H9 (cell line): Measurements from ENCODE around the gene FBLN1. TPM values are rescaled to one million over a fixed set of nuclear protein-coding genes. Genes with fewer than 3 reads are reported as not detected.

ENCODE experiments used
- DNase-seq: peaks from one replicate; pipeline ENCODE4 v3.0.0-alpha.2; 2017
- H2AFZ ChIP-seq: one replicate; pipeline ENCODE4 v1.6.1; 2013; ENCODE audit warnings: mild to moderate bottlenecking, low read length, control low read depth, moderate library complexity
- H2AK5ac ChIP-seq: 2 replicates; pipeline ENCODE4 v1.6.1; 2013; ENCODE audit warnings: low read length, control low read depth, mixed read lengths; ENCODE audit not compliant: insufficient read length
- H2BK120ac ChIP-seq: one replicate; pipeline ENCODE4 v1.6.1; 2013; ENCODE audit warnings: low read depth, mild to moderate bottlenecking, low read length, control low read depth, inconsistent platforms; ENCODE audit not compliant: poor library complexity, severe bottlenecking
- H2BK12ac ChIP-seq: 2 replicates; pipeline ENCODE4 v1.6.1; 2013; ENCODE audit warnings: low read length, control low read depth, mixed read lengths, low read depth; ENCODE audit not compliant: insufficient read length
- H2BK15ac ChIP-seq: 2 replicates; pipeline ENCODE4 v1.6.1; 2013; ENCODE audit warnings: low read depth, low read length, control low read depth
- H2BK20ac ChIP-seq: one replicate; pipeline ENCODE4 v1.6.1; 2013; ENCODE audit warnings: low read depth, mild to moderate bottlenecking, low read length, control low read depth, inconsistent platforms; ENCODE audit not compliant: poor library complexity, severe bottlenecking
- H2BK5ac ChIP-seq: 2 replicates; pipeline ENCODE4 v1.6.1; 2013; ENCODE audit warnings: low read length, control low read depth, mixed read lengths; ENCODE audit not compliant: insufficient read length
- H3K14ac ChIP-seq: 2 replicates; pipeline ENCODE4 v1.6.1; 2013; ENCODE audit warnings: low read length, control low read depth; ENCODE audit not compliant: insufficient read depth
- H3K18ac ChIP-seq: 2 replicates; pipeline ENCODE4 v1.6.1; 2013; ENCODE audit warnings: low read depth, mild to moderate bottlenecking, mixed read lengths, low read length, control low read depth; ENCODE audit not compliant: insufficient read length
- H3K23ac ChIP-seq: 2 replicates; pipeline ENCODE4 v1.6.1; 2013; ENCODE audit warnings: low read length, control low read depth, mixed read lengths, low read depth; ENCODE audit not compliant: insufficient read length
- H3K23me2 ChIP-seq: 2 replicates; pipeline ENCODE4 v1.6.1; 2013; ENCODE audit warnings: low read depth, mild to moderate bottlenecking, mixed read lengths, low read length, control low read depth; ENCODE audit not compliant: insufficient read length, poor library complexity, severe bottlenecking
- H3K27ac ChIP-seq: 2 replicates; pipeline ENCODE4 v1.5.1; 2013; ENCODE audit warnings: low read length, control low read depth, mixed read lengths, low read depth; ENCODE audit not compliant: insufficient read length
- H3K27me3 ChIP-seq: 2 replicates; pipeline ENCODE4 v1.6.1; 2013; ENCODE audit warnings: low read length, control low read depth, inconsistent platforms; ENCODE audit not compliant: insufficient read depth
- H3K4ac ChIP-seq: 2 replicates; pipeline ENCODE4 v1.6.1; 2013; ENCODE audit warnings: low read depth, mild to moderate bottlenecking, control low read depth, inconsistent platforms, low read length, moderate library complexity
- H3K4me1 ChIP-seq: 2 replicates; pipeline ENCODE4 v1.6.1; 2013; ENCODE audit warnings: low read length, control low read depth, inconsistent platforms; ENCODE audit not compliant: insufficient read depth
- H3K4me2 ChIP-seq: 2 replicates; pipeline ENCODE4 v1.6.1; 2013; ENCODE audit warnings: low read length, control low read depth, mixed read lengths; ENCODE audit not compliant: insufficient read length, insufficient read depth
- H3K56ac ChIP-seq: 2 replicates; pipeline ENCODE4 v1.6.1; 2013; ENCODE audit warnings: low read depth, mild to moderate bottlenecking, mixed read lengths, low read length, control low read depth; ENCODE audit not compliant: insufficient read length
- H3K79me1 ChIP-seq: 2 replicates; pipeline ENCODE4 v1.6.1; 2013; ENCODE audit warnings: low read depth, mild to moderate bottlenecking, moderate library complexity, low read length, control low read depth, inconsistent platforms; ENCODE audit not compliant: insufficient read depth, poor library complexity, severe bottlenecking
- H3K79me2 ChIP-seq: 2 replicates; pipeline ENCODE4 v1.6.1; 2013; ENCODE audit warnings: low read length, control low read depth, inconsistent platforms; ENCODE audit not compliant: insufficient read depth
- H3K9ac ChIP-seq: 2 replicates; pipeline ENCODE4 v1.6.1; 2013; ENCODE audit warnings: low read length, control low read depth, mixed read lengths; ENCODE audit not compliant: insufficient read length; ENCODE audit errors: extremely low read depth
- H3K9me3 ChIP-seq: one replicate; pipeline ENCODE4 v1.6.1; 2013; ENCODE audit warnings: low read depth, low read length, inconsistent platforms; ENCODE audit not compliant: control insufficient read depth
- H3T11ph ChIP-seq: one replicate; pipeline ENCODE4 v1.6.1; 2013; ENCODE audit warnings: mild to moderate bottlenecking, low read length, control low read depth, inconsistent platforms
- H4K20me1 ChIP-seq: one replicate; pipeline ENCODE4 v1.6.1; 2013; ENCODE audit not compliant: control insufficient read depth, insufficient read length, insufficient read depth
- H4K5ac ChIP-seq: 2 replicates; pipeline ENCODE4 v1.6.1; 2013; ENCODE audit warnings: low read depth, mild to moderate bottlenecking, mixed read lengths, low read length, control low read depth; ENCODE audit not compliant: insufficient read length
- H4K8ac ChIP-seq: replicated peaks from 2 replicates; pipeline ENCODE4 v1.6.1; 2013; ENCODE audit warnings: low read length, control low read depth, mixed read lengths, low read depth; ENCODE audit not compliant: insufficient read length
- H4K91ac ChIP-seq: 2 replicates; pipeline ENCODE4 v1.6.1; 2013; ENCODE audit warnings: low read depth, mild to moderate bottlenecking, moderate library complexity, mixed read lengths, low read length, control low read depth; ENCODE audit not compliant: insufficient read length
- H3K27ac Mint-ChIP-seq, 3 experiments: 2 replicates in 2 of 3; 3 replicates in 1 of 3; pipeline ENCODE4 v1.8.0; 2020 to 2021; ENCODE audit warnings: mixed read lengths in 3 of 3, mild to moderate bottlenecking in 1 of 3, moderate library complexity in 1 of 3
- H3K27me3 Mint-ChIP-seq: 2 replicates; pipeline ENCODE4 v1.8.0; 2021; ENCODE audit warnings: low read depth, mild to moderate bottlenecking, moderate library complexity, mixed read lengths
- H3K36me3 Mint-ChIP-seq, 3 experiments: 2 replicates in 2 of 3; 3 replicates in 1 of 3; pipeline ENCODE4 v1.8.0; 2020 to 2021; ENCODE audit warnings: low read depth in 3 of 3, mixed read lengths in 3 of 3; ENCODE audit not compliant: insufficient read depth in 1 of 3
- H3K4me1 Mint-ChIP-seq, 2 experiments: 2 replicates each; pipeline ENCODE4 v1.8.0; 2020; ENCODE audit warnings: mixed read lengths in 2 of 2
- H3K4me3 Mint-ChIP-seq, 2 experiments: 2 replicates in 1 of 2; 3 replicates in 1 of 2; pipeline ENCODE4 v1.8.0; 2020 to 2021; ENCODE audit warnings: mild to moderate bottlenecking in 2 of 2, mixed read lengths in 2 of 2, moderate library complexity in 1 of 2
- H3K9me3 Mint-ChIP-seq, 2 experiments: 2 replicates in 1 of 2; 3 replicates in 1 of 2; pipeline ENCODE4 v1.8.0; 2020; ENCODE audit warnings: mild to moderate bottlenecking in 2 of 2, mixed read lengths in 2 of 2, moderate library complexity in 1 of 2
- CTCF ChIP-seq: fragments of 200-600 bp; sonication (generic); conservative IDR thresholded peaks from 3 replicates; pipeline ENCODE4 v1.8.0; 2021; ENCODE audit warnings: antibody characterized with exemption, mild to moderate bottlenecking
- WGBS: extraction: QIAGEN DNeasy Blood & Tissue Kit; methylation state at CpG from one replicate; pipeline ENCODE4 v1.1.7; 2013; ENCODE audit warnings: missing lambda C conversion rate, low lambda C conversion rate, mixed read lengths; ENCODE audit not compliant: insufficient read length; ENCODE audit errors: extremely low coverage; 5-methylcytosine and 5-hydroxymethylcytosine counted together
- total RNA-seq: library from RNA; stranded (reverse); gene quantifications from 2 replicates; pipeline ENCODE4 v1.2.1, GENCODE V29; 2021

The FBLN1 gene
- total RNA-seq, 1 experiment from 2014 or later = 140 TPM

DNA sequence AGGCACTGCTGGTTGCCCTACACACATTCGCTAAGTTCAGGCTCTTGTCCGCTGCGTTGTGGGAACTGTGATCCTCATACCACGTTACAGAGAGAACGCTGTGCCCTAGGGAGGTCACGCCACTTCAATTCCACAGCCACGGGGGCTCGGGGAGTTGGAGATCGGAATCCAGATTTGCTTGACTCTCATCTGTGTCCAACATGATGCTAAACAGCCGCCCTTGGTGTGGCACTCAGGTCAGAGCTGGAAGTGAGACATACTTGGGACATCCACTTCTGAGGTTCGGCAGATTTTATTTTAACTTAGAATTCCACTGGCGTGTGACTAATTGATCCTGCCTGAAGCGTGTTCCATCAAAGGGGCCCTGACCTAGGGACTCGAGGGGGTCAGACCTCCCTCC lies 47.5 kb upstream of the FBLN1 start:
- no peak overlapping the region; a peak in 1 of 7 replicates for H3K27ac Mint-ChIP-seq
- H3K23ac ChIP-seq = no peak overlapping the region
- H4K5ac ChIP-seq = no peak overlapping the region
- H2BK120ac ChIP-seq = no peak overlapping the region
- no peaks in the 10 kb centered on the region for H3K36me3 Mint-ChIP-seq
- H2BK5ac ChIP-seq = no peak overlapping the region
- no peak overlapping the region for H2BK15ac ChIP-seq
- H4K20me1 ChIP-seq = no peaks in the 10 kb centered on the region
- no peak for DNase-seq
- H3K4me3 Mint-ChIP-seq = no peak overlapping the region
- no peak overlapping the region for H2BK20ac ChIP-seq
- no peak overlapping the region for H2AK5ac ChIP-seq
- H3K4me1 ChIP-seq = no peaks in the 10 kb centered on the region
- H3K4ac ChIP-seq = no peak overlapping the region
- no peak overlapping the region for H3K56ac ChIP-seq
- H3K27me3 ChIP-seq = no peaks in the 10 kb centered on the region
- peaks cover 8% of the 10 kb centered on the region for H3K27me3 Mint-ChIP-seq
- no peak overlapping the region for H3T11ph ChIP-seq
- H3K18ac ChIP-seq = no peak overlapping the region
- no CpG with 5 or more reads among the region's 14 CpGs for WGBS
- H3K27ac ChIP-seq = no peak overlapping the region
- H3K4me1 Mint-ChIP-seq = no peaks in the 10 kb centered on the region
- H3K79me2 ChIP-seq = no peaks in the 10 kb centered on the region
- no peak overlapping the region for H3K14ac ChIP-seq
- H3K23me2 ChIP-seq = no peaks in the 10 kb centered on the region
- no peak for TF ChIP-seq CTCF
- no peak overlapping the region for H3K9ac ChIP-seq
- no peak overlapping the region for H3K4me2 ChIP-seq
- H3K79me1 ChIP-seq = no peaks in the 10 kb centered on the region
- no peak overlapping the region for H4K91ac ChIP-seq
- no peak overlapping the region for H2BK12ac ChIP-seq
- H3K9me3 ChIP-seq = no peaks in the 10 kb centered on the region
- H4K8ac ChIP-seq = no peak overlapping the region
- peaks cover 0 to 2% of the 10 kb centered on the region in 2 experiments; a peak in 1 of 5 replicates for H3K9me3 Mint-ChIP-seq
- no peak overlapping the region for H2AFZ ChIP-seq
